ENCODE measurements around the gene TTBK2.

The TTBK2 gene

DNA sequence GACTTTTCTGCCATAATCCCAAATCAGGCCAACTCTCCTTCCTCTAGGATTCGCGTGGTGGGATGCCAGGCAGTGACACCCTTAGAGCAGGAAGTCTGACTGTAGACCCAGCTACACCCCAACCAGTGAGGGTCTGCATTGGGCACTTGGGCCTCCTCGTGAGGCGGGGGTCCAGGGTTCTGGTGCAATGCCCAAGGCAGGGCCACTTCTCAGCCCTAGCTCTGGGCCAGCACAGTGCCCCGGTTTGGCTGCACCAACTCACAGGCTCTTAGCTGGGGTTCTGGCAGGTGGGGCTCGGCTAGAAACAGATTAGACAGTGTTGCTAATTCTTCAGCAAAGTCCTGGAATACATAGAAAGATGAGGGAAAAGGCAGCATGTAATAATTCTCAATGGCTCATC lies 196.3 kb downstream of the TTBK2 start:
- DNase-seq (ENCODE audit: low read depth): no peak
- no peak overlapping the region for H3K4me3 ChIP-seq (ENCODE audit: low read depth, low read length)
- TF ChIP-seq, protein P1, sequence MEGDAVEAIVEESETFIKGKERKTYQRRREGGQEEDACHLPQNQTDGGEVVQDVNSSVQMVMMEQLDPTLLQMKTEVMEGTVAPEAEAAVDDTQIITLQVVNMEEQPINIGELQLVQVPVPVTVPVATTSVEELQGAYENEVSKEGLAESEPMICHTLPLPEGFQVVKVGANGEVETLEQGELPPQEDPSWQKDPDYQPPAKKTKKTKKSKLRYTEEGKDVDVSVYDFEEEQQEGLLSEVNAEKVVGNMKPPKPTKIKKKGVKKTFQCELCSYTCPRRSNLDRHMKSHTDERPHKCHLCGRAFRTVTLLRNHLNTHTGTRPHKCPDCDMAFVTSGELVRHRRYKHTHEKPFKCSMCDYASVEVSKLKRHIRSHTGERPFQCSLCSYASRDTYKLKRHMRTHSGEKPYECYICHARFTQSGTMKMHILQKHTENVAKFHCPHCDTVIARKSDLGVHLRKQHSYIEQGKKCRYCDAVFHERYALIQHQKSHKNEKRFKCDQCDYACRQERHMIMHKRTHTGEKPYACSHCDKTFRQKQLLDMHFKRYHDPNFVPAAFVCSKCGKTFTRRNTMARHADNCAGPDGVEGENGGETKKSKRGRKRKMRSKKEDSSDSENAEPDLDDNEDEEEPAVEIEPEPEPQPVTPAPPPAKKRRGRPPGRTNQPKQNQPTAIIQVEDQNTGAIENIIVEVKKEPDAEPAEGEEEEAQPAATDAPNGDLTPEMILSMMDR (IDR thresholded peaks at IDR 0.05; ENCODE audit: low read depth, low read length, missing control alignments): no peak

DNA sequence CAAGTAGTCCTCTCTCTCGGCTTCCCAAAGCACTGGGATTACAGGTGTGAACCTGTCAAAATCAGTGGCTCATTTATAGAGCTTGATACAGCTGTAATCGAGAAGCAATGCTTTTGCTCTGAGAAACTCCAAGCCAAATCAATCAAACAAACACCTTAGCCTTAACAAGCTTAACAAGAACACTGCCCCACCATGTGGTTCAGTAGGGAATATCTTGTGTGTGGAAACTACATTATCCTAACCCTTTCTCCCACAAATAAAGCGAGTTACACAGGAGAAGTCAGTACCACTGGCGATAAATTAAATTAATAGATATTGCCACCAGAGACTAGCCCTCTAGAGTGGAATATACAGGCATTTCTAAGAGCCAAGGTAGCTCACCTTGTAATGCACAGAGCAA lies 197.5 kb downstream of the TTBK2 start:
- DNase-seq (ENCODE audit: low read depth): no peak
- no peak overlapping the region for H3K4me3 ChIP-seq (ENCODE audit: low read depth, low read length)
- TF ChIP-seq, protein P1 (IDR thresholded peaks at IDR 0.05; ENCODE audit: low read depth, low read length, missing control alignments): no peak

DNA sequence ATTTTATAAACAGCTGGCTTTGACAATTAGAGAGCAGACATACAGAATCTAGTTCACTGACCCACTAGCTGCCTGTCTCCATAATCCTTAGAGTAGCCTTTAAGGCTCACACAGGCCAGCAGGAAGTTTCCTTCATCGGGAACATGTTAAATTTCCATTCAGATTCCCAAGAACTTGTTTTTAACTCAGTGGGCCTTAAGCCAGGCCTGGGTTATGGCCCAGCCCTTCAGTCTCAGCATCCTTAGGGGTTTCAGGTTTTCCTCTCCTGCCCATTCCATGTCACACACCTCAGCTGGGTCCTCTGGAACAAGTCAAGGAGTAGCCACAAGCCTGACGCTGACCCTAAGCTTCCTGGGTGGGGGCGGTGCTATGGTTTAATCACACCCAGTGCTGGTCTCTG lies 198.7 kb downstream of the TTBK2 start:
- no peak for DNase-seq (ENCODE audit: low read depth)
- TF ChIP-seq, protein P1 (IDR thresholded peaks at IDR 0.05; ENCODE audit: low read depth, low read length, missing control alignments): no peak

DNA sequence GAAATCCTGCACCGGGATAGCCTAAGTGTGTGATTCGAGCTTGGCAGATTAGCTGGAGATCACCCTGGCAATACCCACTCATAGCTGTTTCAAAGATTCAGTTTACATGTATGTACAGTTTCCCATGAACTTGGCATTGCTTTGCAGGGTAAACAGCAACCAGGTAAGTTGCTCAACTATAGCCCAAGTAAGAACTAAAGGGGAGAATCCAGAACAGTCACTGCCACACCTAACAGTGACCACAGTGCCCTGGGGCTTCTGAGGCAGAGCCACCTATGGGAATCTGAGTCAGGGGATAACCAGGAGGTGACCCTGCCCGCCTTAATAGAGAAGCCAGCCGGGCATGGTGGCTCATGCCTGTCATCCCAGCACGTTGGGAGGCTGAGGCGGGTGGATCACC lies 199.6 kb downstream of the TTBK2 start:
- TF ChIP-seq, protein P1 (IDR thresholded peaks at IDR 0.05; ENCODE audit: low read depth, low read length, missing control alignments): no peak
- no peak overlapping the region for H3K4me3 ChIP-seq (ENCODE audit: low read depth, low read length)
- DNase-seq (ENCODE audit: low read depth): no peak

More for the DNA sequence above, 198.7 kb downstream of the TTBK2 start:
- H3K4me3 ChIP-seq (ENCODE audit: low read depth, low read length): no peak overlapping the region

DNA sequence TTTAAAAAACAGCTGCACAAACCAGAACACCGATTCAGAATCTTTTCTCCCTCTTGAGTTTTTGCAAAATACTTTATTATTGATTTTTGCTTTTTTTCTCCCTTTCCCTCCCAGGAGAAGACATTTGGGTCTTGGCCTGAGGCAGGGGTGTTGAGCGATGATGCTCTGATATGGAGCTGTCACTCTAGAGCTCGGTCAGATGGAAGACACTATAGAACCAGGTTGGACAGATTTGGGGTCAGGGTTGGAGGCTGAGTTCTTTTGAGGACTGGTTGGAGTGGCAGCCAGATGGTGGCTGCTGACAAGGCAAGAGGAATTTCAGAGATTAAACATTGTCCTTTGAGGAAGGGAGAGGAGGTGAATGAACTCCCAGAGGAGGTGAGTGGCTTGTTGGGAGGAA lies 200.5 kb downstream of the TTBK2 start:
- H3K4me3 ChIP-seq (ENCODE audit: low read depth, low read length): no peak overlapping the region
- TF ChIP-seq, protein P1 (IDR thresholded peaks at IDR 0.05; ENCODE audit: low read depth, low read length, missing control alignments): no peak
- DNase-seq (ENCODE audit: low read depth): no peak

DNA sequence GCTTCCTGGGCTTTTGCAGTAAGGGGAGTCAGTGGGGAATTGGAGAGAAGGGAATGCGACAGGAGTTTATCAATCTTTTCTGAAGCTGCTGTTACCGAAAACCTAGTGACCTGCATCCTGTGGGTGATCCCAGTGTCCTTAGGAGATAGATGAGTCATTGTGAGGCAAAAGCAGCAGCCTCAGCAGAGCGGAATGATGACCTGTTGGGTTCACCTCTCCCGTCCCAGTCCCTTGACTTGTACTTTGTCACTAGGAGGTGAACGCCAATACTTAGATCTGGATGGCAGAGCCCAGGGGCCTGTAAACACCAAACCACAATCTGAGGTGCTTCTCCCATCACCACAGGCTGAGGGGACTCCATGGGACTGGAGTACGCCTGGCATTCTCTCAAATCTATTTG lies 201.5 kb downstream of the TTBK2 start:
- TF ChIP-seq, protein P1 (IDR thresholded peaks at IDR 0.05; ENCODE audit: low read depth, low read length, missing control alignments): no peak
- H3K4me3 ChIP-seq (ENCODE audit: low read depth, low read length): no peak overlapping the region
- DNase-seq (ENCODE audit: low read depth): no peak

DNA sequence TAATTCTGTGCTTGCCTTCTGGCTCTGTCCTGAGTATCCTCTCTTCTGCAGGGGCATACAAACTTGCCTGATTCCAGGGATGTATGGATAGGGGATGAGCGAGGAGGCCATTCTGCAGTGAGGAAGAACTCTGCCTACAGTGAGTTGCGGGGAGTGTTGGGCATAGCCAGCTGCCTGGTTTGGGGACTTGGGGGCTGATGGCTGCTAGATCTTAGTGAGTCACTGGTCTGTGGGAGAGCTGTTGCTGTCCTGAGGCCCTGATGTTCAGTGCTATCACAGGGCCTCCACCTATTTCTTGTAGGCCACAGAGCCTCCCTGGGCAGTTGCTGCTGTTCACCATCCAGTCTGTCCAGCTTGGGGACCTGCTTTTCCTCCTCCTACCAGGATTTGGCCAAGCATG lies 204.0 kb downstream of the TTBK2 start:
- no peak for DNase-seq (ENCODE audit: low read depth)
- no peak overlapping the region for H3K4me3 ChIP-seq (ENCODE audit: low read depth, low read length)
- TF ChIP-seq, protein P1 (IDR thresholded peaks at IDR 0.05; ENCODE audit: low read depth, low read length, missing control alignments): no peak

All from GM12864 (cell line).